ENCODE measurements around the gene IRX3.
A peak's percentile ranks its signal among the peaks of the same experiment; 100 is the strongest.
"Not testable (repeated sequence)": the region's sequence is repeated elsewhere in the genome, so short reads cannot be mapped to it uniquely, and the experiment has no call there.

The IRX3 gene

DNA sequence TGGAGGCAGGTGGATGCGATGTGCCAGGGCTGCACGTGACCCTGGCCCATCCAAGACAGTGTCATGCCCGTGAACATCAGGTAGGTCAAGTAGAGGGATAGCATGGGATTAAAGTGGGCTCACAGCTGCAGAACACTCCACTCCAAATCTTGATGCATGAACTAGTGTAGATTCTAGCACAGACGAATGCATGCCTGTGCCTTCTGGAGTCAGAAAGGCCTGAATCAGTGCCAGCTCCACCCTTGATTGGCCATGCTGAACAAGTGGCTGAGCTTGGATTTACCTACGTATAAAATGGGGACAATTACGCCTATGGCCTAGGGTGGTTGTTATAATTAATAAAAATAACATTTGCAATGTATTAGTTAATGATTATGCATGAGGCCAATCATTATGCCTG, 10.6 kb downstream of the IRX3 start:
- DNase-seq (ENCODE audit: low read depth, low spot score), result no peak

DNA sequence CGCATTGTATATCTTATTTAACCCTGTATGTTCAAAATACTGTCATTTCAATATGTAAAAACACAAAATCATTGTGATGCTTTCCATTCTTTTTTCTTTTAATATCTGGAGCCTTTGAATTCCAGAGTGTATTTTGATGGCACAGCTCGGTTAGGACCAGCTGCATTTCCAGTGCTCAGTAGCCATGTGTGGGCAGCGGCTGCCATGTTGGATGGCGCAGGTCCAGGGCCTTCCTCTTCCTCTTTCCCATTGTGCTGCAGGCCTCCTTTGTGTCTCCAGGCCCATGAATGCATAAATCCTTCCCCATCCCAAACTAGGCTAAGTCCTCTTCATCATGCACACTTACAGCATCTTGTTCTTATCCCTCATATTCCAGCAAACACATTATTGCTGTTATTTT, 13.0 kb downstream of the IRX3 start:
- no peak for DNase-seq (ENCODE audit: low read depth, low spot score)

DNA sequence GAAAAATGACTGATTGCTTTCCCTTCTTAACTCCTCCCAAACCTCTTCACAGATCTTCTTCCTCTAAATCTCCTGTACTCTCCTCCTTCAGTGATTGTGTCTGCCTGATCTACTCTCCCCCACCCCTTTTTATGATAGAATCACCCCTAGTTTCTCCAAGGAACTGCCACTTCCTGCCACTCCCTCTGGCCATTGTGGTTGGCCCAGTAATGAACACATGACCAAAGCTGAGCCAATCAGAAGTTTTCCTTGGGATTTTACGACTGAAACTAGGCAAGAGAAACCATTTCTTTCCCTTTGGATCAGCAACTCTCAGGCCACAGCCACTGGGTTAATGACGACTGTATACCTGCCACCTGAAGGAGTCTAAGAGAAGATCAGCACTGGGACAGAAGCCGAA, 15.9 kb downstream of the IRX3 start:
- DNase-seq (ENCODE audit: low read depth, low spot score), result no peak

DNA sequence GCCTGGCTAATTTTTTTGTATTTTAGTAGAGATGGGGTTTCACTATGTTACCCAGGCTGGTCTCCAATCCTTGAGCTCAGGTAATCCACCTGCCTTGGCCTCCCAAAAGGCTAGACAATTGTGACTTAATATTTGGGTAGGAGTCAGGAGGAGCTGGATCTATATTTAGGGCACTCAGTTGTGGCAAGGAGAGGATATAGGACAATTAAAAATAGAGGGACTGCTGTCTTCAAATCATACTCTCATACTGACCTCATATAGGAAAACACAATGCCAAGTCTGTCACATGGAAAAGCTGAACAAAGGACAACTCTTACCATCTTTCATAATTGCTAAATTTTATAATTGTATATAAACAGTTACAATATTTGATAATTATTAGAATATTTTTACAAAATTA, 17.1 kb downstream of the IRX3 start:
- no peak for DNase-seq (ENCODE audit: low read depth, low spot score)

DNA sequence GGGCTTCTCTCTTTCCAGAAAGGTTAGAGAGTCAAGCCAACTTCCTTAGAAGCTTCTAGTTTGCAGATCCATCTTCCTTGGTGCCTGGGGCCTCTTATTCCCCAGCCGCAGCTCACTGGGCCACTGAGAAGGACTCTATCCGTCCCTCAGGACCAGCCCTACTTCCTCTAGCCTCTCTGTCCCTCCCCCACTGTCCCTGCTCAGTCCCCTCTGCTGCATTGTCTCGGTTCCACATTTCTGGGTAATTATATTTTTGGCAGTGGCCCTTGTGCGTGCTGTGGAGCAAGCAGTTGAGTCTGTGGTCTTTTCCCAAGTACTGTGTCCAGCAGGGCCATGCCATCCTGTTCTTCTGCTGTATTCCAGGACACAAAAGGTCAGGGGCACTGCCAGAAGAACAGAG, 17.8 kb downstream of the IRX3 start:
- DNase-seq (ENCODE audit: low read depth, low spot score), result no peak

DNA sequence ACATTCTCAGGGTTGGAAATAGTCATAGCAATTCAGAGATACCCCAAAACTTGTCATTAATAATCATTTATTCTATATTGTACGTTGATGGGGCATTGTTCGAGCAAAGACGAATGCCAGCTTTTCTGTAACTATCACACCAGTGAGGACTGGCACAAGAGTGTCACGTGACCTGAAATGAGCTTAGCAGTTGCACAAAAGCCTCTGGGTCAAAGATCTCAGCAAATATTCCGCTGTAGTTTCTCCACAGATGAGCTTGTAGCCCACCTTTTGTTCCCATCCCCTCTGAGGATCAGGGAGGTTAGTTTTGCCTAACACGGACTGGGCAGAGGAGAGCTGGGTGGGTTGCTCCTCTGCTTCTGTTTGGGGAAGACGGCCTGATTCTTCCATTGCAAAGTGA, 18.2 kb downstream of the IRX3 start:
- no peak for DNase-seq (ENCODE audit: low read depth, low spot score)

DNA sequence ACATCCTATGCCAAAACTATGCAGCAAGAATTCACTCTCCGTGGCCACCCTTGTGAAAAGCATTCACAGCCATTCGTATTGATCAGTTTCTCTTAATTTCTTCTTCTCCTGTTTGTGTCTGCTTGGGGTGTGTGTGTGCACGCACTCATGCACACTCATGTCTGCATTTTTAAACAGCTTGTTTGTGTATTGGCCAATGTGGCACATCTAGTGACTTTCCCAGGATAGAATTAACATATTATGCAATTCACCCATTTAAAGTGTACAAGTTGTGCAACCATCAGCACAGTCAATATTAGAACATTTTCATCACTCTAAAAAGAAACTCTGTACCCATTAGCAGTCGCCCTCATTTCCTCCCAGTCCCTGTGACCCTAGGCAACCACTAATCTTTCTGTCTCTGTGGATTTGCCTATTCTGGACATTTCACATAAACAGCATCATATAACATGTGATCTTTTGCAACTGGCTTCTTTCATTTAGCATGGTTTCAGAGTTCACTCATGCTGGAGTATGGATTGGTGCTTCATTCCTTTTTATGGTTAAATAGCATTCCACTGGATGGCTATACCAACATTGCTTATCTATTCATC, 20.1 kb downstream of the IRX3 start:
- DNase-seq (ENCODE audit: low read depth, low spot score), result no peak

DNA sequence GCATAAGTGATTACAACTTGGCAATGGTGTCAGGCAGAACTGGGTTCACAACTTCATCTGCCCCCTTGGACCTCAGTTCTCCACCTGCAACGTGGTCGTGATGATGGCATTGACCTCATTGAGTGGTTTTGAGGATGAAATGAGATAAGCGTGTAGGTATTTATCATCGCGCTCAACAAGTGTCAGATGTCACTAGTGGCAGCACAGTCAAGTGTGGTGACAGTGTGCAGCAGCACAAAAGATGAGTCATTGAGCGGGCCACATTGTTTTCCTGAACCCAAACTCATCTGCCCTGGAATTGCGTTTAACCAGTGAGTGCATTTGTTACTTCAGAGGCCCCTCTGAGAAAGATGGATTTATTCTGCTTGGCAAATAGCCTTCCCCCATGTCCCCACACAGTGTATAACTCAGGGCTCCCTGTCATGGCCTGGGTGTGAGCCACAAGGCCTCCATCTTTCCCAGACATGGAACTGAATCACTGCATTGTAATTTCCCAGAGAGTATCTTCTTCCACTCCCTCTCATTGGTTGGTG, 20.9 kb downstream of the IRX3 start:
- DNase-seq (ENCODE audit: low read depth, low spot score), result no peak

DNA sequence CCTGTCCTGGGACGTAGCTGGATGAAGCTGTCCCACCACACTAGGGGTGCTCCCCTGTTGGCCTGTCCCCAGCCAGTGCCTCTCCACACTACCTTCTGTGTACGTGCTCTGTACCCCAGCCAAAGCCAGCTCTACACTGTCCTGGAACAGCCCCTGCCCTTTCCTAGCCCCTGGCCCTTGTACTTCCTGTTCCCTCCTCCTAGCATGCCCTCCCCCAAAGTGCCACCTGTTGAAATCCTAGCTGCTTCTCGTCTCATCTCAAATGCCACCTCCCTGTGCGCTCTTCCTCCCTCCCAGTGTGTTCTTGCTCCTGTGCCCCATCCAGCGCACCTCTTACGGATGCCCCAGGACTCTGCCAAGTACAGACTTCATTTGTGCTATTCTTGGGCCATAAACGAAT, 33.5 kb downstream of the IRX3 start:
- no peak for DNase-seq (ENCODE audit: low read depth, low spot score)

DNA sequence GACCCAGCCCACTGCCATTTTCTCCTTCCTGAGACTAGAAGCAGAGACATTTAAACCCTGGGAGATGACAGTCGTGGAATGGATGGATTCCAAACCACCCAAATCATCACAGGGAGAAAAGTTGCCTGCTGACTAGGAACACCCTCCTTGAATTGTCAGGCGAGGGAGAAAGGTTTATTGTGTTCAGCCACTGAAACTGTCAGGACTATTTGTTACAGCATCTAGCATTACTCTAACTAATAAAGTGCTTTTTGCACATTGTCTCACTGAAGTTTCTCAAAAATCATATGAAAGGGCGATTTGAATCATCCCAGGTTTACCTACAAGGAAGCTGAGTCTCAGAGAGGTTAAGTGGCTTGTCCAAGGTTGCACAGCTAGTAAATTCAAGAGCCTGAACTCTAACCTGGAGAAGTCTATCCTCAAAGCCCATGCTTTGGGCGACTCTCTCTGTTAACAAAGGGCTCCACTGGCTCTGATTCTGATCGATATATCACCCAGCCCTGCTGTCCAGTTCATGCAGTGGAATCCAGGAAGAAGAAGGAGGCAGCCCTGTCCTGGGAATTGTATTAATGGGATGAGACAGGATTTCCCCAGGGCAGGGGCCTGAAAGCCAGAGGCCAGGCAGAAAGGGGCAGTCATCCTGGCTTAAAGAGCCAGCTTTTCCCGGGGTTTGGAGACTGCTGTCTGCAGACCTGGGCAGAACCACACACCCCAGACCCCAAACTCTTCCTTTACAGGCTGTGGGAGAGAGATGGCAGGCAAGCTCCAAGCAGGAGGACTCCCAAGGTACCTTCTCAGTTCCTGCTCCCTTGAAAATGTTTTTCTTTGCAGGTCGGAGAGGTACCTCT, 37.5 kb downstream of the IRX3 start:
- no peak for DNase-seq (ENCODE audit: low read depth, low spot score)

DNA sequence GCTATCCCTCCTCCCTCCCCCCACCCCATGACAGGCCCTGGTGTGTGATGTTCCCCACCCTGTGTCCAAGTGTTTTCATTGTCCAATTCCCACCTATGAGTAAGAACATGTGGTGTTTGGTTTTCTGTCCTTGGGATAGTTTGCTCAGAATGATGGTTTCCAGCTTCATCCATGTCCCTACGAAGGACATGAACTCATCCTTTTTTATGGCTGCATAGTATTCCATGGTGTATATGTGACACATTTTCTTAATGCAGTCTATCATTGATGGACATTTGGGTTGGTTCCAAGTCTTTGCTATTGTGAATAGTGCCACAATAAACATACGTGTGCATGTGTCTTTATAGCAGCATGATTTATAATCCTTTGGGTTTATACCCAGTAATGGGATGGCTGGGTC, 38.9 kb downstream of the IRX3 start:
- not testable (repeated sequence) for DNase-seq (ENCODE audit: low read depth, low spot score)

DNA sequence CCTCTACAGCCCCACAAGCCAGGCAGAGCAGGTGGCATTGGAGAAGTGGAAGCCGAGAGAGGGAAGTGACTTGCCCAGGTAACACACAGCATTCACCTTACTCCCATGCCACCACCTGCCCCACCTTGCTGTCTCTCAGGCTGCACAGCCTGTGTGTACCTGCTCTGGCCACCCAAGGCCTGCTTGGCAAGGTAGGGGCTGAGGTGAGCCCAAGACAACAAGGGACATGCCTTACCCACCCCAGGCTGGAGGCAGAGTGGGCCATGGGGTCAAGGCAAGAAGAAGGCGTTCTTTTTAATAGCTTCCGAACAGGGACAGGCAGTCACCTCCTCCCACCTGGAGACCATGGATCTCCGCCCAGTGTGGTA, 40.1 kb downstream of the IRX3 start:
- no peak for DNase-seq (ENCODE audit: low read depth, low spot score)

DNA sequence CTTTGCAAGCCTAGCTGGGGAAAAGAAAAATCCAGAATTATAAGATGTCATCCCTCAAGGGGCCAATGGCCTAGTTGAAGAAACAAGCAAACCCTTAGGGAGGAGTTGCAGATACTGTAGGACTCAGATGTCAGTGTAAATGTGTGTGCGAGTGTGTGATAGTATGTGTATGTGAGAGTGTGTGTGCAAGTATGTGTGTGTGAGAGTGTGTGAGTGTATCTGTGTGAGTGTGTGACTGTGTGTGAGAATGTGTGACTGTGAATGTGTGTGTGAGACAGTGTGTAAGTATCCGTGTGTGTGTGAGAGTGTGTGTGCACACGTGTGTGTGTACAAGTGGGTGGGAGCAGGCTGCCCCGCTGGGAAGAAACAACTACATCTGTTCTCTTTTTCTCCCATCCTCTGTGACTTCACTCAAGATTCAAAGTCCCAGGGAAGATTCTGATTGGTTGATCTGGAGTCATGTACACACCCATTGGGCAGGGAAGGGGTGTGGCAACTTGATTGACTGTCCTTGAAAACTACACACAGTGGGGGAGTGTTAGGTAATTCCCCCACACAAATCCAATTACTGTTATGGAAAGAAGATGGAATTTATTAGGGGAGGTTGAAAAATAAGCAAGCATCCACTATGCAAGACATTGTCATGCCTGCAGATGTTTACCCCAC, 40.7 kb downstream of the IRX3 start:
- DNase-seq (ENCODE audit: low read depth, low spot score), result no peak

DNA sequence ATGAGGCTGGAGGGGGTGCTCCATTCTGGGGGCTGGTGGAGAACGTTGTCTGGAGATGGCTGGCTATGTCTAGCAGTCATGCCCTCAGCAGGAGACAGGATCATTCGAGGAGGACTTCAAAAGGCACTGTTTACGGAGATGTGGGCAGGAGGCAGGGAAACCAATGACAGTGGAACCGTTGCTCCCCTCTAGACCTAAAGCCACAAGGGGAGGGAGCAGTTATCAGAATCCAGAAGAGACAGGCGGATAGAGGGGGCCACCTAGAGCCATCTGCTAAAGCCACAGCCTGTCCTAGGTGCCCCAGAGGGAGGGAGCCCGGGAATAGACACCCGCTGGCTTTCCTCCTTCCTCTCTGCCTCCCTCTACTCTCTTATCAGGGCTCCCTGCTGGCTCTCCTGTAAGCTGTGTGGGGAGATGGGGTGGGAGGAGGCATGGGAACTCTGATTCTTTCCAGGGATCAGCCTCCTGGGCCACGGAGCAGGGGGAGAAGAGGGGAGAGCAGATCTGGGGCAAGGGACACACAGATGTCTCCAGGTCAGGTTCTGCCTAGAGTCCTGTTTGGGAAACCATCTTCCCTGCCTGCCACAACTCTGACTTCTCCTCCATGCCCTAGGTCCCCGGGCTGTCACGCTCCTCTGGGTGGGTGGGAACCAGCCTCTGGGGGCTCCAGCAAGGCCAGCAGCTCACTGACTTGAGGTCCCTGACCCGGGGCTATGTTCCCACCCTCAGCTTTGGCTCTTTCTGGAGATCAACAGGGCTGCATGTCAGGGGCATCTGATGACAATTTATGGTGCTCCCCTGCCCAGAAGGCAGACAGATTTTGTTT, 42.3 kb downstream of the IRX3 start:
- DNase-seq (ENCODE audit: low read depth, low spot score), result peak; percentile 18

DNA sequence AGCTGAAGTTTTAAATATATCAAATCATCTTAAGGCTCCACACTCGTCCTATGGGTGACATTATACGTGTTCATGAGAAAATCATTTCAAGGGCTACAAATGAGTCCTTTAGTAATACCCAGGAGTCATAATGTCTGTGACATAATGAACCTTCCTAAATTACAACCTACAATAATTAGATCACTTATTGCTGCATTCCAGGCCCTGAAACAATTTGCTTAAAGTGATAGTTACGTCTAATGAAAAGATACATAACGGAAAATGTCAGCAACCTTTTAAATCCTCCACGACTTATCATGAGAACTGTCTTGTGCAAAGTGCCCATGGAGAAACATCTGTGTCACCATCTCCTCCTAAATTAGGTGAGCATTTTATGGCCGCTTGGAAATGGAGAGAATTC, 43.4 kb downstream of the IRX3 start:
- DNase-seq (ENCODE audit: low read depth, low spot score), result no peak

DNA sequence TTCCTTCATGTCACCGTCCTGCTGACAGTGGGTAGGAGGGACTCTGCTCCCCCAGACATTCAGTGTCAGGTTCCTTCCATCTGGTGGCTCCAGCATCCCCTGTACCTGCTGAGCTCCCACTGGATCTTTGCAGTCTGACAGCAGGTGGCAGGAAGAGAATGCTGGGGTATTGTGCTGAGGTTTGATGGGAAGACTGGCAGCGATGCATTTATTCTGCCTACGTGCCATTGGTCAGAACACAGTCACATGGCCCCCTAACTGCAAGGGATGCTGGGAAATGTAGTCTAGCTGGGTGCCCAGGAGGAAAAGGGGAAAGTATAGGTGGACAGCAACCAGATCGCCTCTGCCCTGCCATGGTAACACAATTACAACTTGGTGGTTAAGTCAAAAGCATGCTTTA, 44.4 kb downstream of the IRX3 start:
- DNase-seq (ENCODE audit: low read depth, low spot score), result peak; percentile 55

DNA sequence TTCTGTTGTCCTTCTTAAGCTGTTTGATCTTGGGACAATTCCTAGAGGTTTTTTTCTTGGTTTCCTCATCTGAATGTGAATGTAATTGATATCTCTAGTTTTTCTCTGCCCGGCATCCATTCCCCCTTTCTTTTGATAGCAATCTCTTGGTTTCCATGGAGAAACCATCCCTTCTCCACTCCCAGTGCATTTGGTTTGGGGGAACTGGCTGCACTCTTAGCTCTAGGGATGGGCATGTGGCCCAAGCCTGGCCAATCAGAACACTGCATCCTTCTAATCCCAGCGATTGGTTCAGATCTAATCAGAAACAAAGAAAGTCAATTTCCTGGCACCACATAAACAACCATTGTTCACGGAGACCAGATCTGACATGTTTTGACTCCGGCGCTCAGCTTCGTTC, 45.1 kb downstream of the IRX3 start:
- no peak for DNase-seq (ENCODE audit: low read depth, low spot score)

DNA sequence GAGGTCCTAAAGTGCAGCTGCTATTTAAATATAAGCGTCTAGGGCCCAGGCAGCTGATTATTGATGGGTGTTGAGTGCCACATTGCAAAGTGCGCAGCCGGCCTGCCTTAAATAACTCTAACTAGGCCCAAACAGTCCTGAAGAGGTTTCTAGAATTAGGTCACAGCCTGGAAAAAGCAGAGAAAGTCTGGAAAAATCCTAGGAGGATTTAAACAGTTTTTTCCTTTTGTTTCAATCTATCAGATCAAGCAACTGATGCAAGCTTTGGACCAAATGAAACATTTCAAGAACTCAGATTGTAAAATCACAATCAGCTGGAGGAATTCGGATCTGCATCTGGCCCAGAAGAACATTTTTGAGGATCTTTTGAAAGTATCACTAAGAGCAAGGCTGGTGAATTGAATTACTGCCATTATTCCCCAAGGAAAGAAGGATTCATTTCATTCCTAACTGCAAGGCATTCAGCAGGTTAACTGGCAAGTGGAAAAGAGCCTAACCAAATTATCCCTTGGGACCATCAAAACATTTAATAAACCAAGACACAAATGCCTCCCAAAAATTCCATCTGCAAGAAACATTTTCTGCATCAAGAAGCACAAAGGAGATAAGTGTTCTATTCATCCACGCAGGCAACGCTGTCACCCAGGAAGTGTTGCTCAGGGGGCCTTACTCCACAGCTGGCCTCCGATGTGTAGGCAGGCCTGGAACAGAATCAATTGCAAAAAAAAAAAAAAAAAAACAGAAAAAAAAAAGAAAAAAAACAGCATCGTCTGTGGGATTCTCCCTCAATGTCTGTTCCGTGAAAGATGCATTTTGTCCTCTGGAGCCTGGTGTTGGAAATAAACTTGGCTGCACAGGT, 46.1 kb downstream of the IRX3 start:
- DNase-seq (ENCODE audit: low read depth, low spot score), result no peak

DNA sequence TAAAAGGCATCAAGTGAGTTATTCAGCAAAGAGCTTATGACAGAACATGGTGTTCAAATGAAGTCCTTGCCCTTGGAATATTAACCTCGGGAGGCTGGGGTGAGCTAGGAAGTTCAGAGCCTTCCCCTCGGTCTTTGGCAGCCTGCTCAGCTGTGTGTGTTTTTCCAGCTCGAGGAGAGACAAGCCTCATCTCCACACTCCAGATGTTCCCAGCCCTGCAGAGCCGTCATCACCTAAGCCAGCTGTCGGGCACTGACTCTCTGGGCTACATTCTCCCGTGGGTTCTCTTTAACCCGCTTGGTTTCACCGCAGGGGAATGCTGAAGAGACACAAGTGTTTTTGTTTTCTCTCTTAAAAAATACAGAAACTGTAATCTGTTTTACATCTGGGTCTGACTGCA, 47.1 kb downstream of the IRX3 start:
- DNase-seq (ENCODE audit: low read depth, low spot score), result no peak

DNA sequence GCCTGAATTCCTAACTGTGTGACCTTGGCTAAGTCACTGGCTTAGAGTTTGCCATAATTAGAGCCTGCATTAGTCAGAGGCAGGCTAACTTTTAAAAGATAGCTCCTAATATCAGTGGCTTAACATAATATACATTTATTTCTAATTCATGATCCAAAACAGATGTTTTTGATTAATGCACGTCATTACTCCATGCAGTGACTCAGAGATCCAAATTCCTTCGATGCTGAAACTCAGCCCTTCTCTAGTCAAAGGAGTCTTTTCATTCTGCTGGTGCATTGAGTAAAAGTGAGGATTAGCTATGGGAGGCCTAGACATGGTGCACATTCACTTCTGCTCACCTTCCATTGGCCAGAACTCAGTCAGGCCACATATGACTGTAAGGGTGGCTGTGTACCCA, 49.8 kb downstream of the IRX3 start:
- no peak for DNase-seq (ENCODE audit: low read depth, low spot score)

DNA sequence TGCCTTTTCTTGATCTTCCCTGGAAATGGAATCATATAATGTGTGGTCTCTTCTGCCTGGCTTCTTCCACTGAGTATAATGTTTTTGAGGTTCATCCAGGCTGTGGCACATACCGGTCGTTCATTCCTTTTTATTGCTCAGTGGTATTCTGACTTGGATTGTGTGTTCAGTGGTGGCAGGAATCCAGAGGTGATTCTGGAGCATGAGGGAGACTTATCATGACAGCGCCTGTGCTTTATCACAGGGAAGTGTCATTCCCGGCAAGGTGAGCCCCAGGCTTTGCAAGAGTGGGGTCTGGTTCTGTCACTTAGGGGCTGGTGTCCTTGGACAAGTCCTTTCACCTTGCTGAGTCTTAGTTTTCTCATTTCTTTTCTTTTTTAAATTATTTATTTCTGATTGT, 53.0 kb downstream of the IRX3 start:
- peak; percentile 34 for DNase-seq (ENCODE audit: low read depth, low spot score)
